ACHN (cell line): ENCODE measurements around the gene GMEB2.
"Not testable (repeated sequence)": the region's sequence is repeated elsewhere in the genome, so short reads cannot be mapped to it uniquely, and the experiment has no call there.

ENCODE experiments used
- DNase-seq: peaks from one replicate; pipeline ENCODE4 v3.0.0-alpha.2; 2015
- in situ Hi-C: cut with HindIII; loops from 2 replicates; pipeline ENCODE4 v1.10.0; 2017; ENCODE audit warnings: low sequenced_read_pairs, low pct_ligation_motif_present, low pct_unique_long_range_greater_than_20kb

Gene GMEB2

DNA sequence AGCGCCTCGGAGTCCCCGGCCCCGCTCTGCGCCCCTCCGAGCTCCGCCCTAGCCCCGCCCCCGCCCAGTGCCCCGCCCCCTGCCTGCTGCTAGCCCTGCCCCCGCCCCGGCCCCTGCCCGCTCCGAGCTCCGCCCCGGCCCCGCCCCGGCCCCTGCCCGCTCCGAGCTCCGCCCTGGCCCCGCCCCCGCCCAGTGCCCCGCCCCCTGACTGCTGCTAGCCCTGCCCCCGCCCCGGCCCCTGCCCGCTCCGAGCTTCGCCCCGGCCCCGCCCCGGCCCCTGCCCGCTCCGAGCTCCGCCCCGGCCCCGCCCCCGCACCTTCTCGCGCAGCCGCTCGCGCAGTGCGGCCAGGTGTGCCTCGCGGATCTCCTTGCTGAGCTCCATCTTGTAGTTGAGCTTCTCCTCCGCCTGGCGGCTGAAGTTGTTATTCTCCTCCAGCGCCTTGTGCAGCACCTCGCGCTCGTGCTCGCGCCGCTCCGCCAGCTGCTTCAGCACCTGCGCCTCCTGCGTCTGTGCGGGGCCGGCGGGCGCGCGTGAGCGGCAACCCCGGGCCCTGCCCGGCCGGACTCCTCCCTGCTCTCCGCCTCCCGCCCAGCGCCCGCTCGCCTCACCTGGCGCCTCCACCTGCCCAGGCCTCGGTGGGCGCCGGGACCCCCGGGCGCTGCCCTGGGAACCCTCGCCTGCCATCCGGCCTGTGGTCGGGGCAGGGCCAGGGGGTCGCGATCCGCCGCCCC lies 15.1 kb upstream of the GMEB2 start:
- peak; percentile 67 for DNase-seq
- in situ Hi-C loops: no loop called here

DNA sequence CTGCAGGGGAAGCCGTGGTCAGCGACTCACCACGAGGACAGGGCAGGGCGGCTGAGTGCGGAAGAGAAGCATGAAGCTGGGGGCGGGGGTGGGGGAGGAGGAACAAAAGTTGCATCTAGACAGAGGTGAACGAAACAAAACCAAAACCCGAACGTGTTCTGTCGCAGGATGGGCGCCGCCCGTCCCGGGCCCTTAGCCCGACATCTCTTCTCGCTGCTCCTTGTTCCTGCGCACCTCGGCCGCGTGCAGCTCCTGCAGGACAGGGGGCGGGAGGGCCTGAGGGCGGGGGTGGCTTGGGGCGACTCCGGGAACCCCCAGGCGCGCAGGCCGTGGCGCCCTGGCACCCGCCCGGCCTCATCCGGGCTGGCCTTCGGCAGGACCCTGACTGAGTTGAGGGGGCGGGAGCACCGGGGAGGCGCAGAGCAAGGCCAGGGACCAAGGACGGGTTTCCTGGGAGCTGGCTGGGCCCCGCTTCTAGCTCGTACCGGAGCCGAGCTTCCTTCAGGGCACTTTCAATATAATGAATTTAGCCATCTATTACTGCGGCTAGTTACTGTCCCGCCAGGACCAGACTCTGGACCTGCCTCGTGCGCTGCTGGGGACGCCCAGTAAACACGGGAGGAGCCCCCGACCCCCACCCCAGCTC lies 14.4 kb upstream of the GMEB2 start:
- no peak for DNase-seq
- in situ Hi-C loops: no loop called here

DNA sequence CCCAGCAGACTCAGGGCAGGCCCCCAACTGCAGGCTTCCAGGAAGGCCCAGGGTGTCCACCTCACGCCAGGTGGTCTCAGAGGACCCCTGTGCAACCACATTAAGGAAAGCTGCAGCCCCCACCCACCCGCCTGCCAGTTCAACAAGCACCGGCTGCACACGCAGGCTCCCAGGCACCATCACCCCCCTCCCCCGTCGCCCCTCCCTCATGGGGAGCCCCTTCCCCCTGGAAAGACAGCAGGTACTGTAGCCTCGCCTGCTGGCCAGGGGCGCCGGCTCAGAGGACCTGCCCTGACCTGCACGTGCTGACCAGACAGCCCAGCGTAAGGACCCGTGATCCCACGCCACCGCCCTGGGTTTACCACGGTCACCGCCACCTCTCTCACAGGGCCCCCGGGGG lies 13.8 kb upstream of the GMEB2 start:
- in situ Hi-C loops, DNase-seq: not testable (repeated sequence)

DNA sequence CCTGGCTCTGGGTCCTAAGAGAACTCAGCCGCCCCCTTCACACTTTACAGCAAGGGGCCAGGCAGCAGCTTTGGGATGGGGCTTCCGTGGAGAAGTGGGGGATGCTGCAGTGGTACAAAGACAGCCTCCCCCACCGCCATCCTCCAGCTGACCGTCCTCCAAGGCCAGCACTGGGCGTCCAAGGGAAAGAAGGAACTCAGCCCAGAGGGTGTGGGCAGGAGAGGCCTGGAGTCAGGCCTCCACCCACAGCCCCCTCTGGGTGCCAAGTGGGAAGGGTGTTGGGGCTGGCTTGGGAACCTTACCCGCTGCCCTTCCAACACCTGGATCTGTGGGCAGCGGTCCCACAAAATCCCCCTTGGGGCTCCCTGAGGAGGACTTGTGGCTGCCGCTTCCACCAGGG lies 13.2 kb upstream of the GMEB2 start:
- in situ Hi-C loops: no loop called here
- DNase-seq: no peak

DNA sequence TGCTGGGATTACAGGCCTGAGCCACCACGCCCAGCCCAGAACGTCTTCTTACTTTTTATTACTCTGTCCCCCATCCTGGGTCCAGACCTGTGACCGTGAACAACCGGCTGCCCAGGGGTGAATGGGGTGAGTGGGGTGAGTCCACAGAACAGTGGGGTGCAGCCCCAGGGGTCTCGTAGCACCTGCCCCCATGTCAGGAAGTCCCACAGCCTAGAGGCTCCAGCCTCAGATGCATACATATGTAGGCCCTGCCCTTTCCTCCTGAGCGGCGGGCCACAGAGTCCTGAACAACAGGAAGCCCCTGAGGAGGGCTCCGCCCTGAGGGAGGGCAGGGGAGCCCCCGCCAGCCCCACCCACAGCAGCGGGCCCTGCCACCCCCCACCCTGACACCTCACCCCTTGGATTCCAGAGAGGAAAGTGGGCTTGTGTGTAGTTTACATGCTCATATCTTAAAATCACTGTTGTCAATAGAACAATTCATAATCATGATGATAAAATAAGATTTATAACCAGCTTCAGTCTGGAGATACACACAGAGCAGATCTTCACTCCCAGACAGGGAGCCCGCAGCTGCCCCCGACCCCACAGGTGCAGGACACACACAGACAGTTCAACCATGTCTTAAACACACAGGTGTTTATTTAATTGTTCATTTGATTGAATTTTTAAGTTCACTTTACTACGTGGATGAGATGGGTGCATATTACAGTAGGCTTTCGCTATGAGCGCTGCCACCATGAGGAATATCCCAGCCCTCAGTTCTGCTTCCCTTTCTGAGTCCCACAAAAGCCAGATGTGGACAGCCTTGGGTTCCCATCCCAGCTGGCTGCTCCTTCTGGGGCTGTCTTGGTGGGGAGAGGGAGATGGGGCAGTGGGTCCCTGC lies 12.4 kb upstream of the GMEB2 start:
- in situ Hi-C loops: no loop called here
- no peak for DNase-seq

DNA sequence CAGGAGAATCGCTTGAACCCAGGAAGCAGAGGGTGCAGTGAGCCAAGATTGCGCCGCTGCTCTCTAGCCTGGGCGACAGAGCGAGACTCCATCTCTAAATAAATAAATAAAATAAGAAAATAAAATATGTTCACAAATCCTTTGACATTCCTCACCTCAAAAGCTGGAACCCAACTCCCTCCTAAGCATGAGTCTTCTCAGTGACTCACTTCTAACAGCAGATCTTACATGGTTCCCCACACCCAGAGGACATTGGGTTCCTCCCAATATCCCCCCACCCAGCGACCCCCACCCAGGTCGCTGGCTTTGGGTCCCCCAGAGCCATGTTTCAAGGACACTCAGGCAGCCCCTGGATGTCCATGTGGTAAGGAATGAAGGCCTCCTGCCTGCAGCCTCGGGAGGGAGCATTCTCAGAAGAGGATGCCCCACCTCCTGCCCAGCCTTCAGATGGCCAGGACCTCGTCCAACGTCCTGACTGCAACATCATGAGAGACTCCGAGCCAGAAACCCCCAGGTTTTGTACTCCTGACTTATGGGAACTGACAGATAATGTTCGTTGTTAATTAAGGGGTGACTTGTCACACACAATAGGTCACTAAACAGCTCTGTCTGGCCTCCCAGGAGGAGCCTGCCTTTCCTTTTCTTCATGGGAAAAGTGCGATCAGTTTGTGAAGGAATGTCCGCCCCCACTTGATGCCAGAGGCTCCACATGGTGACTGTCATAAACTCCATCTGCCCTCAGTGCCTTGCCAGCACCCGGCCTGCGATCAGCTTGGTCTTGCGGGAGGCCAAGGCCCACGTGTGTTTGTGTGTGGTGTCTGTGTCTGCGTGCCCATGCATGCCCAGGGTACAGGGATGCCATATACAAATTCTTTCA lies 10.1 kb upstream of the GMEB2 start:
- in situ Hi-C loops: no loop called here
- no peak for DNase-seq

DNA sequence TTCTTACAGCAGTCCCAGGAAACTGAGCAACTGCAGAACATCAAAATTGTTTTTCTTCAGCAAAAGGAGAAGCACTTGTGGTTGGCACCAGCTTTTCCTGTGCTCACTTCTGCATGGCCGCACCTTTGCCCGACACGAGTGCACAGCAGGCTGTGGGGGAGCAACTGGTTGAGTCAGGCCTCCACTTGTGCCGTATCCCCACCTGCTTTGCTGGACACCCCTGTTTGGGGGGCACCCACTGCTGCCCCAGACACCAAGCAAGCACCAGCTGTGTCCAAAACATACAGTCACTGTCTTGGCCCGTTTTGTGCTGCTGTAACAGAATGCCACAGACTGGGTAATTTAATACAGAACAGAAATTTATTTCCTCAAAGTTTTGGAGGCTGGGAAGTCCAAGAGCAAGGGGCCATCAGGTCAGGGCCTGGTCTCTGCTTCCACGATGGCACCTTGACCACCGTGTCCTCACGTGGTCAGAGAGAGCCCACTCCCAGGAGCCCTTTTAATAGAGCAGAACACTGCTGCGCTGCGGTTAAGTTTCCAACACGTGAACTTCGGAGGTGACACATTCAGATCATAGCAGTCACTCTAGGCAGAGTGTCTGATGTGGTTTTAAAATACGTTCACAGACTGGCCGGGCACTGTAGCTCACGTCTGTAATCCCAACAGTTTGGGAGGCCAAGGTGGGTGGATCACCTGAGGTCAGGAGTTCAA lies 8.7 kb upstream of the GMEB2 start:
- DNase-seq: no peak
- in situ Hi-C loops: no loop called here

DNA sequence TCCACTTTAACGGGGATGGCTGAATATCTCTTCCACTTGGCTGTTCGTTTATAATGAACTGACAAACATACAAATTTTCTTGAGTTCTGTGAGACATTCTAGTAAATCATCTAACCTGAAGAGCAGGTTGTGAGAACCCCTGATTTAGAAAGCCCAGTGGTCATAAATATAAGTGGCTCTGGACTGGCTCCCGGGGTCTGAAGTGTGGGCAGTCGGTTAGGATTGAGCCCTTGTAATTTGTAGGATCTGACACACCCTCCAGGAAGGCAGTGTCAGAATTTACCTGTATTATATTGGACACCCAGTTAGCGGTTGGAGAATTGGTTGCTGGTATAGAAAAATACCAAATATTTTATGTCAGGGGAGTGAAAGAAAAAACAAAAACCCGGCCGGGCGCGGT lies 6.8 kb upstream of the GMEB2 start:
- DNase-seq: no peak
- in situ Hi-C loops: no loop called here

DNA sequence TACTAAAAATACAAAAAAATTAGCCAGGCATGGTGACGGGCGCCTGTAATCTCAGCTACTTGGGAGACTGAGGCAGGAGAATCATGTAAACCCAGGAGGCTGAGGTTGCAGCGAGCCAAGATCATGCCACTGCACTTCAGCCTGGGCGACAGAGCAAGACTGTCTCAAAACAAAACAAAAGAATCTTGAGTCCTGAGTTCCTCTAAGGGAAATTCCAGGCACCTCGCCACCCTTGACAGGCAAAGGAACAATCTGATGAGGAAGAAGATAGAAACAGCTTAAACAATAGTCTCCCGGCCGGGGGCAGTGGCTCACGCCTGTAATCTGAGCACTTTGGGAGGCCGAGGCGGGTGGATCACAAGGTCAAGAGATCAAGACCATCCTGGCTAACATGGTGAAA lies 4.5 kb upstream of the GMEB2 start:
- DNase-seq: peak; percentile 22
- in situ Hi-C loops: not testable (repeated sequence)

DNA sequence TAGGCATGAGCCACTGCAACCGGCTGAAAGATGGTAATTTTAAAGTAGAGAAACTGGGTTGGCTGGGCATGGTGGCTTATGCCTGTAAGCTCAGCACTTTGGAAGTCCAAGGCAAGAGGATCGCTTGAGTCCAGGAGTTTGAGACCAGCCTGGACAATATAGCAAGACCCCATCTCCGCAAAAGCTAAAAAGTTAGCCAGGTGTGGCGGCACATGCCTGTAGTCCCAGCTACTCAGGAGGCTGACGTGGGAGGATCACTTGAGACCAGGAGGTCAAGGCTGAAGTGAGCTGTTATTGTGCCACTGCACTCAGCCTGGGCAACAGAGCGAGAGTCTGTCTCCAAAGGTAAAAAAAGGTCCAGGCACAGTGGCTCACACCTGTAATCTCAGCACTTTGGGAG lies 4.1 kb upstream of the GMEB2 start:
- DNase-seq, in situ Hi-C loops: not testable (repeated sequence)

DNA sequence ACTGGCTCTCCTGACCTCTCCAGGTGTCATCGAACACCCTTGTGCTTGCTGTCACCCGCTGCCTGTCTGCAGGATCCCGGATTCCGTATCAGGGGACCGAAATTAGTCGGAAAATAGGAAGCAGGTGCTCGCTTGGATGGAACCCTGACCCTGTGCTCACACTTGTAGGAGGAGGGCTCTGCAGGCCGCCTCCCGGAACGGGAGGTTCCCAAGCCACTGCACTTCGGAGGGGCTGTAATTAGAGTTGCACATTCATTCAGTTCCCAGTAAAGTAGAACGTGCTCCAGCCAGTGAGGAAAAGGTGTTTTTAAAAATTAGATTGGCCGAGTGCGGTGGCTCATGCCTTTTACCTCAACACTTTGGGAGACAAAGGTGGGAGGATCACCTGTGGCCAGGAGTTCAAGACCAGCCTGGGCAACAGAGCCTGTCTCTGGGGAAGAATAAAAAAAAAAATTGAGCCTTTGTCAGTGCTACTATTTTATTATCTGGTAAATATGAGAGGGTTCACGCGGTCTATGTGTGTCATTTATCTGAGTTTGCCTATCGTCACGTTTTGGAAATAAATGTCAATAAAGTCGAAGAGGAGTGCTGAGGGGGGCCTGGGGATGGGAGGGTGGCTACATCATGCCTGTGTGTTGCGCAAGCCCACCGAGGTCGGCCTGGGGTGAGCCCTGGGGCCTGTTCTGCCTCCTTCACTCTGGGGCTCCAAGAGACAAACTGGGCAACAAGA lies 1.5 kb upstream of the GMEB2 start:
- in situ Hi-C loops: no loop called here
- peak; percentile 75 for DNase-seq

DNA sequence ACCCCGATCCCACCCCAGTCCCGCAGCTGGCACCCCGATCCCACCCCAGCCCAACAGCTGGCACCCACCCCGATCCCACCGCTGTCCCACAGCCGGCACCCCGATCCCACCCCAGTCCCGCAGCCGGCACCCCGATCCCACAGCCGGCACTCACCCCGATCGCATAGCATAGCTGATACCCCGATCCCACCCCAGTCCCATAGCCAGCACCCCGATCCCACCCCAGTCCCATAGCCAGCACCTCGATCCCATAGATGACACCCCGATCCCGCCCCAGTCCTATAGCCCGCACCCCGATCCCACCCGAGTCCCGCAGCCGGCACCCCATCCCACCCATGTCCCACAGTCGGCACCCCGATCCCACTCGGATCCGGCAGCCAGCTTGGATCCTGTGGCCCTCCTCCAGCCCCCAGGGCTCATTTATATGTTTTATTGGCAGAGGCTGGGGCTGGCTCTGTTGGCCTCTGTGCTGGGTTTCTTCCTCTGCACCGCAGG lies 897 bp upstream of the GMEB2 start:
- DNase-seq: no peak
- in situ Hi-C loops: no loop called here

DNA sequence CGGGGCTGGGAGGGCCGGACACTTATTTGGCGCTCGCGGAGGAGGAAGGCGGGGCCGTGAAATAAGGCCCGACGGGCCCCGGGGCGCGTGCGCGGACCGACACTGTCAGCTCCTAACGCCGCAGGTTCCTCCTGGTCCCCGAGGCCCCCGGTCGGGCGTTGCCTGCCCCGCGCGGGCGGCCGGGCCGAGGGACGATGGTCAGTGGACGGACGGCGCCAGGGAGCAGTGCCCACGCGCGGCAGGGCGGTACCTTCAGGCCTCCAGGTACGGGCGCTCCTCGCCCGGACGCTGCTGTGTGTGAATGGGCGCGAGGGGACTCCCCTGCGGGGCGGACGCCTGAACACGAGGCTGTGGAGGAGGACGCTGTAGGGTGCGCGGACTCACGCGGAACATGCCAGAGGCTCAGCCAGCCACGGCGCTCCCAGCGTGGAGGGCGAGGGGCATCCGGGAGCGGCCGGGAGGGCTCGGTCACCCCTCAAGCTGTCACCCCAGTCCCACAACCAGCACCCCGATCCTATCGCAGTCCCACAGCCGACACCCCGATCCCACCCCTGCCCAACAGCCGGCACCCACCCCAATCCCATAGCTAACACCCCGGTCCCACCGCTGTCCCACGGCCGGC lies 339 bp upstream of the GMEB2 start:
- DNase-seq: peak; percentile 91
- in situ Hi-C loops: no loop called here

DNA sequence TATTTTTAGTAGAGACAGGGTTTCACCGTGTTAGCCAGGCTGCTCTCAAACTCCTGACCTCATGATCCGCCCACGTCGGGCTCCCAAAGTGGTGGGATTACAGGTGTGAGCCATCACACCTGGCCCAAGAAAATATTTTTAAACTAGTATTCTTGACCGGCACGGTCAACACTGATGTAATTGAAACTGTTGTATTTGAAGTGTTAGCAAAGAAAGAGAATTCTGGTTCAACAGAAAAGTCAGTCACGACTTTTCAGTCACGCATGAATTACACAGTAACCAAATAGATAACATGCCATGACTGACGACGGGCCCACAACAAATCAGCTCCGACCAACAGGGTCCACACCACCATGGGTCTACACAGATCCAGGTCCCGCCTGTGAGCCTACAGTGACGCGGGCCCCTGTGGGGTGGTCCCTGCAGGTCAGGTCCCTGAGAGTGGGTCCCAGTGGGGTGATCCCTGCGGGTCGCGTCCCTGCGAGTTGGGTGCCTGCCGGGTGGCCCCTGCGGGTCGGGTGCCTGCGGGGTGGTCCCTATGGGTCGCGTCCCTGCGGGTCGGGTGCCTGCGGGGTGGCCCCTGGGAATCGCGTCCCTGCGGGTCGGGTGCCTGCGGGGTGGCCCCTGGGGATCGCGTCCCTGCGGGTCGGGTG lies 1.0 kb downstream of the GMEB2 start:
- in situ Hi-C loops: no loop called here
- DNase-seq: peak; percentile 33

DNA sequence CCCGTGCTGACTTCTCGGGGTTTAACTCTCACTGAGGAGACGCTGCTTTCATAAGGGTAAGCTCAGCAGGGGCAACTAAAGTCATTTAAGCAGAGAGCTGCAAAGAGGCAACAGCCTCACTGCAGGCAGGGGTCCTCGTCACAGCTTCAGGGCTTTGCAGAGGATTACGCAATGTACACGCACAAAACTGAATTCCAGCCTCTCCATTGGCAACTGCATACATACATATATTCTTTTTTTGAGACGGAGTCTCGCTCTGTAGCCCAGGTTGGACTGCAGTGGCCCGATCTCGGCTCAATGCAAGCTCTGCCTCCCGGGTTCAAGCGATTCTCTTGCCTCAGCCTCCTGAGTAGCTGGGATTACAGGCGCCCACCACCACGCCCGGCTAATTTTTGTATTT lies 2.4 kb downstream of the GMEB2 start:
- no peak for DNase-seq

DNA sequence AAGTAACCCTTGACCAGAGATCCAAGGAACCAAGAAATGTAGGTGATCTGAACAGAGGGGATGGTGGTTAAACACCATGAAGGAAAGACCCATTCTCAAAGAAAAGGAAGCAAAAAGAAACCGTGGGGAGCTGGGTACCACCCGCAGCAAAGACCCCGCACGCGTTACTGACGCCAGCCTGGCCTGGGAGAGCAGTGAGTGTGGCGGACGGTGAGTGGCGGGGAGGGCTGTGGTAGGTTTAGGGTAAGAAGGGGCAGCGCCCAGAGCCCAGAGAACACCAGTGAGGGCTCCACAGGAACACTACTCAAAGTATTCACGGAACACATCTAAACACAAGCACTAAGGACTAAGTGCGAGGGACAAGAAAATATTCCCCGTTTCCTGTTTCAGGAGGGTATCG lies 4.2 kb downstream of the GMEB2 start:
- no peak for DNase-seq
- in situ Hi-C loops: no loop called here

More for the DNA sequence above, 2.4 kb downstream of the GMEB2 start:
- in situ Hi-C loops: no loop called here
